GM18873 (cell line): ENCODE measurements around the gene PCDH10.

Experiments used
- ATAC-seq: cut with Tn5 transposase; IDR thresholded peaks from one replicate; pipeline ENCODE4 v1.9.1; 2021; ENCODE audit warnings: mild to moderate bottlenecking, moderate library complexity, moderate number of reproducible peaks; ENCODE audit not compliant: unreplicated experiment, low FRiP score

Gene PCDH10

DNA sequence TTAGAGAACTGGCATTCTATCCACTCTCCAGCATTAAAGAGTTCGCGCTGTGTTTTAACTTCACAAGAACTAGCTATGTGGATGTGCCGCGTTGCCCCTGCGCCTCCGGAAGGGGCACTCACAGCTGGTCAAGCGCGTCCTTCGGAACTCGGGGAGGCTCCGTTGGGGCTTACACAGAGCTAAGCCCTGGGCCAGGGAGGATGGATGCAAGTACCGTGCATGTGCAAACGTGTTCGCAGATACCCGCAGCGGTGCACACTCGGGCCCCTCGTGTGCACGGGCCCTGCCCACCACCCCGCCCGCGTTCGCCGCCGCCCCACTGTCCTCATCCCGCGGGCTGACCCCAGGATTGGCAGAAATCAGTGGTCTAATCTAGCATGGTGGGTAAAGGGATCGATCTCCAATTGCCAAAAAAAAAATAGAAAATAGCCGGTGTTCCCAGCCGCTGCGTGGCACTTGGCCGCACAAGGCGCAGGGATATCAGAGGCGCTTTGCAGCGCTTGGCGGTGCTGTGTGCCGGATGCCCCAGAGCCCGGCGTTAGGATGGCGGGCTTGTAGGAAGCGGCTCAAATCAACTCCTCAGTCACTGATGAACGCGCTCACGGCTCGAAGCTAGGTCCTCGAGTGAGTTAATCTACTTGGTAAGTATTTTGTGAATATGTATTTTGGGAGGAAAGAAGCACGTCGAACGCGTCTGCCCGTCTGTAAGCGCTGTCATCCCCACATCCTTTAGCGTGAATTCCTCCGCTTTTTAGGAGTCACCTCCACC lies 989 bp upstream of the PCDH10 start:
- no peak for ATAC-seq

DNA sequence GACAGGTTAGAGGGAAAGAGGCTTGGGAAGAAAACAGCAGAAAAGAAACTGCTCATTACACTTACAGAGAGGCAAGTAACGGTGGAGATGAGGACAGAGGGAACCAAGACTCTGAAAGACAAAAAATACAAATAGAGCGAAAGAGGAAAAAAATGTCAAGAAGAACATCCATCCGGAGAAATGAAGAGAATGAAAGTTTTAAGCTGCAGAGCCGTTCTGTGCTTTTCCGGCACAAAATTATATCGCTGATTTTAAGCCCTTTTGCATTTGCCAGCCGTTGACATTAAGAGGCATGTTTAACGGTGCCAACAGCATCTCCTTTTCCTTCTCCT lies 236 bp downstream of the PCDH10 start:
- no peak for ATAC-seq

DNA sequence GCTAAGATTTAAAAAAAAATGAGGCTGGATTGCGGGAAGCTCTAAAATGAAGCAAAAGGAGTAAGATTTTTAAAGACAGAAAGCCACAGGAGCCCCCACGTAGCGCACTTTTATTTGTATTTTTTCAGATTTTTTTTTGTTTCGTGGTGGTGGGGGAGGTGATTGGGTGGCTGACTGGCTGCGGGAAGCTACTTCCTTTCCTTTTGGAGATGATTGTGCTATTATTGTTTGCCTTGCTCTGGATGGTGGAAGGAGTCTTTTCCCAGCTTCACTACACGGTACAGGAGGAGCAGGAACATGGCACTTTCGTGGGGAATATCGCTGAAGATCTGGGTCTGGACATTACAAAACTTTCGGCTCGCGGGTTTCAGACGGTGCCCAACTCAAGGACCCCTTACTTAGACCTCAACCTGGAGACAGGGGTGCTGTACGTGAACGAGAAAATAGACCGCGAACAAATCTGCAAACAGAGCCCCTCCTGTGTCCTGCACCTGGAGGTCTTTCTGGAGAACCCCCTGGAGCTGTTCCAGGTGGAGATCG lies 908 bp downstream of the PCDH10 start:
- no peak for ATAC-seq

DNA sequence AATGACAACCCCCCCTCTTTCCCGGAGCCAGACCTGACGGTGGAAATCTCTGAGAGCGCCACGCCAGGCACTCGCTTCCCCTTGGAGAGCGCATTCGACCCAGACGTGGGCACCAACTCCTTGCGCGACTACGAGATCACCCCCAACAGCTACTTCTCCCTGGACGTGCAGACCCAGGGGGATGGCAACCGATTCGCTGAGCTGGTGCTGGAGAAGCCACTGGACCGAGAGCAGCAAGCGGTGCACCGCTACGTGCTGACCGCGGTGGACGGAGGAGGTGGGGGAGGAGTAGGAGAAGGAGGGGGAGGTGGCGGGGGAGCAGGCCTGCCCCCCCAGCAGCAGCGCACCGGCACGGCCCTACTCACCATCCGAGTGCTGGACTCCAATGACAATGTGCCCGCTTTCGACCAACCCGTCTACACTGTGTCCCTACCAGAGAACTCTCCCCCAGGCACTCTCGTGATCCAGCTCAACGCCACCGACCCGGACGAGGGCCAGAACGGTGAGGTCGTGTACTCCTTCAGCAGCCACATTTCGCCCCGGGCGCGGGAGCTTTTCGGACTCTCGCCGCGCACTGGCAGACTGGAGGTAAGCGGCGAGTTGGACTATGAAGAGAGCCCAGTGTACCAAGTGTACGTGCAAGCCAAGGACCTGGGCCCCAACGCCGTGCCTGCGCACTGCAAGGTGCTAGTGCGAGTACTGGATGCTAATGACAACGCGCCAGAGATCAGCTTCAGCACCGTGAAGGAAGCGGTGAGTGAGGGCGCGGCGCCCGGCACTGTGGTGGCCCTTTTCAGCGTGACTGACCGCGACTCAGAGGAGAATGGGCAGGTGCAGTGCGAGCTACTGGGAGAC lies 1.6 kb downstream of the PCDH10 start:
- ATAC-seq: no peak

DNA sequence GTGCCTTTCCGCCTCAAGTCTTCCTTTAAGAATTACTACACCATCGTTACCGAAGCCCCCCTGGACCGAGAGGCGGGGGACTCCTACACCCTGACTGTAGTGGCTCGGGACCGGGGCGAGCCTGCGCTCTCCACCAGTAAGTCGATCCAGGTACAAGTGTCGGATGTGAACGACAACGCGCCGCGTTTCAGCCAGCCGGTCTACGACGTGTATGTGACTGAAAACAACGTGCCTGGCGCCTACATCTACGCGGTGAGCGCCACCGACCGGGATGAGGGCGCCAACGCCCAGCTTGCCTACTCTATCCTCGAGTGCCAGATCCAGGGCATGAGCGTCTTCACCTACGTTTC lies 2.2 kb downstream of the PCDH10 start:
- no peak for ATAC-seq

DNA sequence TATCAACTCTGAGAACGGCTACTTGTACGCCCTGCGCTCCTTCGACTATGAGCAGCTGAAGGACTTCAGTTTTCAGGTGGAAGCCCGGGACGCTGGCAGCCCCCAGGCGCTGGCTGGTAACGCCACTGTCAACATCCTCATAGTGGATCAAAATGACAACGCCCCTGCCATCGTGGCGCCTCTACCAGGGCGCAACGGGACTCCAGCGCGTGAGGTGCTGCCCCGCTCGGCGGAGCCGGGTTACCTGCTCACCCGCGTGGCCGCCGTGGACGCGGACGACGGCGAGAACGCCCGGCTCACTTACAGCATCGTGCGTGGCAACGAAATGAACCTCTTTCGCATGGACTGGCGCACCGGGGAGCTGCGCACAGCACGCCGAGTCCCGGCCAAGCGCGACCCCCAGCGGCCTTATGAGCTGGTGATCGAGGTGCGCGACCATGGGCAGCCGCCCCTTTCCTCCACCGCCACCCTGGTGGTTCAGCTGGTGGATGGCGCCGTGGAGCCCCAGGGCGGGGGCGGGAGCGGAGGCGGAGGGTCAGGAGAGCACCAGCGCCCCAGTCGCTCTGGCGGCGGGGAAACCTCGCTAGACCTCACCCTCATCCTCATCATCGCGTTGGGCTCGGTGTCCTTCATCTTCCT lies 2.7 kb downstream of the PCDH10 start:
- ATAC-seq: no peak

DNA sequence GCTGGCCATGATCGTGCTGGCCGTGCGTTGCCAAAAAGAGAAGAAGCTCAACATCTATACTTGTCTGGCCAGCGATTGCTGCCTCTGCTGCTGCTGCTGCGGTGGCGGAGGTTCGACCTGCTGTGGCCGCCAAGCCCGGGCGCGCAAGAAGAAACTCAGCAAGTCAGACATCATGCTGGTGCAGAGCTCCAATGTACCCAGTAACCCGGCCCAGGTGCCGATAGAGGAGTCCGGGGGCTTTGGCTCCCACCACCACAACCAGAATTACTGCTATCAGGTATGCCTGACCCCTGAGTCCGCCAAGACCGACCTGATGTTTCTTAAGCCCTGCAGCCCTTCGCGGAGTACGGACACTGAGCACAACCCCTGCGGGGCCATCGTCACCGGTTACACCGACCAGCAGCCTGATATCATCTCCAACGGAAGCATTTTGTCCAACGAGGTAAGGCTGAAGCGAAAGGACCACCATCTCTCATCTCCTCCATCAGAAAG lies 3.3 kb downstream of the PCDH10 start:
- ATAC-seq: no peak

DNA sequence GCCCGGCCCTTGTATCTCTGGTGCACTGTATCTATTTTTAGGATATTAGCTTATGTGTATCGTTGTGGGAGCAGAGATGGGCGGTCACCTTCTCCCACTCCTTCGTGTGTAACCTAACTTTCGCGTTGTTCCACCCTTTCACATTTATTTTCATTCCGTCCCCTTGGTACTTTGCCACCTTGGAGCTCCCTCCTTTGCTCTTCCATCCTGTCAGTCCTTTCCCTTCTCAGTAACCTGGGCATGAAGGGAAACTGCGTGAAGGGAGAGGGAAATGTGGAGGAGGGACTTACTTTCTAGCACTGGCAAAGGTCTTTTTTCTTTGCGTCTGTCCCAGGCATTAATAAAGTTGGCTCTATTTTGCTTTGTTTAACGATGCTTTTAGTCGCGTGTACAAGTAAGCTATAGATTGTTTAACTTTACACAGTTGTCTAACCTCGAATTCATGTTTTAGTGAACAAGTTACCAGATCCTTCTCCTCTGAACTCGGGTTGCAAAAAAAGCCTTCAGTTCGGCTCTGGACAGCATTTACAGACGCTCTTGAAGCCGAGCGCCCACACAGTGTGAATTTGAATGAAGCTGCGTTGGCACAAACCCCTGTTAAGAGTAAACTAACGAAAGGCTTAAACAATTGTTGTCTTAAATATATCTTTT lies 3.9 kb downstream of the PCDH10 start:
- no peak for ATAC-seq

DNA sequence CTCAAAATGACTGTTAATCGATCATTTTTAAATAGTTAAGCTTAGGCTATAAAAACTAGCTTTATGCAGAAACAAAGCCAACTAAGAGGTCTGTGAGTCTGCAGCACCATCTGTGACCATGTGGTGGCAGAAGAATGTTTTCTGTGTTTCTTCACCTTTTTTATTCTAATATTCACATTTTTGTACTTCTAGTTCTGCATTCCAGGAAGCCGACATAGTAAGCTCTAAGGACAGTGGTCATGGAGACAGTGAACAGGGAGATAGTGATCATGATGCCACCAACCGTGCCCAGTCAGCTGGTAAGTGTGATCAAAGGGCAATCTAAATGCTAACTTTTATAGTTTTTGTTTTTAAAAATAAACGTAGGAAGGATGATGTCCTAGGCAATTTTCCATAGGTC lies 5.6 kb downstream of the PCDH10 start:
- ATAC-seq: no peak

DNA sequence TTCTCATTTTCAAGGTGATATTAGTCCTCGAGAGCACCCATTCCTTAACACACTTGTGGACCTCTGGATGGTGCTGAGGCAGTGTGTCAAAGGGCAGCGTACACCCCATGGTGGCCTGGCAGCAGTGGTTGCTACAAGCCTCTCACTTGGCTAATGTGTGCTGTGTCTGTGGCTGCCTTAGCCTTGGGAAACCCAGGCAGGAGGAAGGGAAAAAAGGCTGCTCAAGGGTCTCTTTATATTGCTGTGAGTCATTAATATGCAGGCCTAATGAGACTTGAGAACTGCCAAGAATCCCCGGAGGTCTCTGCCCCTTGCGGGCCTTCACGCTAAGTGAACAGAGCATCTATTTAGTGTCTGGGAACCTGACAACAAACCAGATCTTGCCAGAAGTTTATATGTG lies 7.0 kb downstream of the PCDH10 start:
- no peak for ATAC-seq

DNA sequence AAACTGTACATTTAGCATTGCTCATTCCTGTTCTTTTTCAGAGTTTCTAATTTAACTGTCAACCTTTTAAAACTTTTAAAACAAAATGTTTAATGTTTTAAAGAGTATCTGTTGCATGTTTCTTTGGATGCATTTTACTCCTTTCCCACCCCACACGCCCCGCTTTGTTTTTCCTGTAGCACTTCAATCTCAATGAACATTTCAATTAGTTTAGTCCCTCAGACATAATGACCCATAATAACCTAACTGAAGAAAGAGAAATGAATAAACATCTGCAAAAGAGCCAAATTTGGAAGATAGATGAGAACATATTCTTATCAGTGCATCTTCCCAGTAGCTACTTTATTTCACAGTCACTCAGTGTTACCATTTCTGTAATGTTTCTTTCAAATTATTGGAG lies 7.5 kb downstream of the PCDH10 start:
- ATAC-seq: no peak

DNA sequence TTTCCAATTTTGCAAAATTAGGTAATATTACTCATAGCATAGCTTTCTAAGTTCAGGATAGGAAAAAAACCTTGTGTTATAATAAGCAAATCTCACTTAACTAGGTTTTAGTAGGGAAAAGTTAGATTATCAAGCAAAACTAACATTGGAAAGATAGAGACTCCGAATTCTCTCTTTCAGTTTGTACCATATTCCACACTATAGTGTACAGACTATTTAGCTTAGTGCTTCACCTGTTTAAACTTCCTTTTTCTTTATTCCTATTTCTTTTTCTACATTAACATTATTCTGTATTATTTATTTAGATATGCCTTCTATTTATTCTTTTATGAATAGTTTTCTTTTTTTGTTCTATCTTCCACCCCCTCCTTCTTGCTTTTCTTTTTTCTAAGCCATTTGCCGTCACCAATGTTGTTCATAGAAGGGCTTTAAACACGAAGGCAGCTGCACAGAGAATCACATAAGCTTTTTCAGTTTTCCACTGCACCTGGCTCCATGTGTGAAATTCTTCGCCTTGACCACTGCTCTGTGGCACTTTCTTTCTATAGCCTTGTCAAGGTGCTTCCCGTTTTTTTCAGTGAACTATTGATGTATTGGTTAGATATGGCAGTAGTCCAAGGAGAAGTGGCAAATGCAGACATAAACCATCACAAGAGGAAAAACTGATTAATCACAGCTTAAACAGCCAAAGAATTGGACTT lies 8.5 kb downstream of the PCDH10 start:
- no peak for ATAC-seq

DNA sequence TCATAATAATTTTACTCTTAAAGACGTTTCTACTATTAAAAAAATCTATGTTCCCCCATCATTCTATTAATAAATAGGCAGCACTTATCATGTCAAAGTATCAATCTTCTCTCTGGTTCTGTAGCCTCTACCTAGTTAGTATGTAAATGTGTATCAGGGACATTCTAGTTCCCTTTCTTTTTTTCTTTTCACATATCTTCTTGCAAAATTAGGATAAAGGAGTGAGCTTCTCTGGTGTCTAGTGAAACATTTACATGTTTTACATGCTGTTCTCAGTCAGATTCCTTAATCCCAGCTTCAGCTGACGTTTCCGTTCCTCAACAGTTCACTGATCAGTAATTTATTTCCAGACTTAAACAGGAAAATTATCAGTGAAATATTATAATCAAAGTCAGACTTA lies 11.8 kb downstream of the PCDH10 start:
- no peak for ATAC-seq

DNA sequence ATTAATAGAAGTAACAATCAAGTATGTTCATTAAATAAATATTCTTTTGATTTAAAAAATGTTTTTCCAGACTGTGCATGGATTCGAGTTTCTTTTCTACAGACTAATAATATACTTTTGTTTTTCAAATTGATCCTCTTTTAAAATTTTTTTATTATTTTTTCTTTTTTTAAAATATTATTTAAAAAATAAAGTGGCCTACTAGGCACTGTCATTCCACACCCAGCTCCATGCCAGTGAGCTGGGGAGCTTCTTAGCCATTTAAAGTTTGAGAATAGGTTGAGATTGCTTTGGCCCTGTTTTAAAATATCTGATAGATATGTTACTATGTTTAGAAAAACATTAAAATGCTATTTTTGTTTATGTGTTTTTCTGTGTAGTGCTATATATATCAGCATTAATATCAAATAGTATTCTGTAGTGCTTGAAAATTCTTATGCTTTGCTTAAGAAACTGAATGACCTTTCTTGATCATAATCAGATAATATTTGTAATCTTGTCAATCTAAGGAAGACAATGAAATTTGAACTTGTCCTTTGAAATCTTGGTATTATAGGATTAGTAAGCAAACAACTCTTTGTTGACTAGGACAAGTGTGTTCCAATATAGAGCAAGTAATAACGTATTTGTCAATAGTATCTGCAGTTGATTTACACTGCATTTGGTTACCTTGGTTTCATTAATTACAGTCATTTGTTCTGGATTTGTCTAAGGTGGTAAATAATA lies 12.6 kb downstream of the PCDH10 start:
- no peak for ATAC-seq

DNA sequence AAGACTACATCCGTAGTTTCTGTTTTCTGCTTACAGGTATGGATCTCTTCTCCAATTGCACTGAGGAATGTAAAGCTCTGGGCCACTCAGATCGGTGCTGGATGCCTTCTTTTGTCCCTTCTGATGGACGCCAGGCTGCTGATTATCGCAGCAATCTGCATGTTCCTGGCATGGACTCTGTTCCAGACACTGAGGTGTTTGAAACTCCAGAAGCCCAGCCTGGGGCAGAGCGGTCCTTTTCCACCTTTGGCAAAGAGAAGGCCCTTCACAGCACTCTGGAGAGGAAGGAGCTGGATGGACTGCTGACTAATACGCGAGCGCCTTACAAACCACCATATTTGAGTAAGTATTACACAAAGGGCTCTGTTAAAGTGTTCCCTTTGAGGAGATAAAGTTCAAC lies 13.8 kb downstream of the PCDH10 start:
- ATAC-seq: no peak

DNA sequence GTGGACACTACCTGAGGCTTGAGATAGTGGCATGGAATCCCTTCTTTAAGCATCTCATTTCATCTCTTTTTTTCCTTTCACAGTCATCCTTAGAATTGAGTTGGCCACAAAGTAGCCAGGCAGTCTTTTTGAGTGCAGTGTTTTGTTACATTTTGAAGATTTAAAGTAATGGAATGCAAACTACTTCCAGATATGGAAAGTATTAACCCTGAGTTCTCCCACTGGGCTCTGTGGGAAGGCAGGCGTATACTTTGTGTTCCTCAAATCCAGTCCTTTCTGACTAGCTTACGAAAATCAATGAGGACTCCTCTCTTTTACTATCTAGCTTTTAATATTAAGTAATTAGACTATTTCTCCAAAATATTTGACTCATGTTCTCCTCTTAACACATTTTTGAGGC lies 29.9 kb downstream of the PCDH10 start:
- no peak for ATAC-seq

DNA sequence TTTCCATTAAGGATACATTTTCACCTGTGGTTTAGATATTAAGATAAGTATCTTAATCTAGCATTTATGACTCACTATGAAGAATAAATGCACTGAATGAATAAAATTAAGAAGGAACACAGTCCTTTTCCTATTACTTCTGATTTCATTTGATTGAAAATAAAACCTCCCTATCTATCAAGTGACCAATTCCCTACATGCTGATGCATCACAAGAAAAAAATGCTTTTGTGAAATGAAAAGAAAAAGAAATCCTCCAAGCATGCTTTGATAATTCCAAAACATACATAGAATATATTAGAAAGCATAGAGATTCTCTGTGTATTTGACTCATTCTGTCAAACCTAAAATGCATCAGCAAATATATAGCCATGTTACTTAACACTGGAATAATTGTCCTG lies 37.1 kb downstream of the PCDH10 start:
- ATAC-seq: no peak

DNA sequence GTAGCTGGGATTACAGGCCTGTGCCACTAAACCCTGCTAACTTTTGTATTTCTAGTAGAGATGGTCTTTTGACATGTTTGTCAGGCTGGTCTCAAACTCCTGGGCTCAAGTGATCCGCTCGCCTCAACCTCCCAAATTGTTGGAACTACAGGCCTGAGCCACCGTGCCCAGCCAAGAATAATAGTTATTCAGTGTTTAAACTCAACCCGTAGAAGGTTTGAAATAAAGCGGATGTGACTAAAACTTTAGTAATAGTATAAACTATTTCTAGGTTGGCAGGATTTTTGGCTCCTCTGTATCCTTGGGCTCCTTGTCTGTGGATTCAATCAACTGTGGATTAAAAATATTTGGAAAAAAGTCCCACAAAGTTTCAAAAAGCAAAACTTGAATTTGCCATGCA lies 37.8 kb downstream of the PCDH10 start:
- ATAC-seq: no peak

DNA sequence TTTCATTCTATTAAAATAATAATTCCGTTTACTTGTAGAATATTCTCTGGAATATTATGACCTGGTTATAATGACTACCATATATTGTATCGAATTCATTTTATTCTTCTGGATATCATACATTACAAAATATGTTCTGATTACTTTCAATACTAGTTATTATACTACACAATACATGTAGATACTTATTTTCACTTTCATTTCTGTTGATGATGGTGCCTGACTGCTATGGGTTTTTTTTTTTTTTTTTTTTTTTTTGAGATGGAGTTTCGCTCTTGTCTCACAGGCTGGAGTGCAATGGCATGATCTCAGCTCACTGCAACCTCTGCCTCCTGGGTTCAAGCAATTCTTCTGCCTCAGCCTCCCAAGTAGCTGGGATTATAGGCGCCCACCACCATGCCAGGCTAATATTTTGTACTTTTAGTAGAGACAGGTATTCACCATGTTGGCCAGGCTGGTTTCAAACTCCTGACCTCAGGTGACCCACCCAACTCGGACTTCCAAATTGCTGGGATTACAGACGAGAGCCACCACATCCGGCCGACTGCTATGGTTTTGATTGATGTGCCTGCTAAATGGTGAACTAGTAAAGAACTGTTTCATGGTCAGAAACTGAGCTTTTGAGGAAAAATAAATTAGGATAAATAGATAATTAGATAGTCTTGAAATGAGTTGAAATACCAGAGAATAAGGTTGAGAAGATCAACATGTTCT lies 39.5 kb downstream of the PCDH10 start:
- ATAC-seq: no peak
